GM20000 (cell line): ENCODE data around the gene UQCRFS1.

Experiments used
- DNase-seq: peaks from one replicate; pipeline ENCODE4 v3.0.0; 2012; ENCODE audit warnings: low spot score
- TF ChIP-seq, protein P1 (sequence below): IDR thresholded peaks from 2 replicates; pipeline ENCODE4 v1.5.1; 2012; ENCODE audit warnings: mild to moderate bottlenecking, control low read depth; ENCODE audit errors: extremely low read depth, missing control alignments

Gene UQCRFS1

DNA sequence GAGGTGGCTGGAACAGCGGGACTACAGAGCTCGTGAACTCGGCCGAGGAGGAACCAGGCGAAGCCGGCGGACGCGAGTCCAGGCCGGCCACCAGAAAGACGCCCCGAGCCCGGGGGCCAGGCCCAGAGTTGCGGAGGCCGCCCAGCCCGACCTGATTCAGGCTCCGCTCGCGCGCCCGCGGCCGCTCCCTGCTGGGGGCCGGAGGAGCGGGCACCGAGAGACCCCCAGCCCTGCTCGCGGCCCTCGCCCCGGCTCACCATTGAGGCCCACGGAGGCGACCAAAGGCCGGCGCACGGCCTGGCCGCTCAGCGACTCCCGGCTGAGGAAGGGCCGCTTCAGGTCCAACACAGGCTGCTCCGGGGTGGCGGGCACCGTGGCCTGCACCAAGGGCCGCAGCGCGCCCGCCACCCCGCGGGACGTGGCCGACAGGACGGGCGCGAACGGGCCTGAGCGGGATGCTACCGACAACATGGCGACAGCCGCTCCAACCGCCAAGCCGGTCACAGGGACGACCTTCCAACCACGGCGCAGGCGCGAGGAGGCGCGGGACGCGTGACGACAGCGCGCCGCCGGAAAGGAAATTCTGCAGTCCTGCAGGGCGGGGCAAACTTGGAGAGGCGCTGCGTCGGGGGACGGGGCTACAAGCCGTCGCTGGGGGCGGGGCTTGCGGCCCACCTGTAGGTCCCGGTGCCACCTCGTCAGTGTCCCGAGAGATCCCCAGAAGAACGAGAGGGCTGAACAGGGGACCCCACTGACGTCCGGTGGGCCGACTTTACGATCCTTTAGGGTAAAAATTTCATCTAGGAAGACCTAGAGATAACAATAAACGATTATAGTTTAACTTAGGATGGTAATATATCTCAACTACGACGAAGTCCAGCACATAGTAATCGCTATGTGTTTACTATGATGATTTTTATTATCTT lies at the start of gene UQCRFS1:
UQCRFS1 (minus strand) TSS at position 504 of the 926 bp plus-strand sequence; CDS start at position 471, 33 bp downstream.
- DNase-seq = peak; percentile 95

DNA sequence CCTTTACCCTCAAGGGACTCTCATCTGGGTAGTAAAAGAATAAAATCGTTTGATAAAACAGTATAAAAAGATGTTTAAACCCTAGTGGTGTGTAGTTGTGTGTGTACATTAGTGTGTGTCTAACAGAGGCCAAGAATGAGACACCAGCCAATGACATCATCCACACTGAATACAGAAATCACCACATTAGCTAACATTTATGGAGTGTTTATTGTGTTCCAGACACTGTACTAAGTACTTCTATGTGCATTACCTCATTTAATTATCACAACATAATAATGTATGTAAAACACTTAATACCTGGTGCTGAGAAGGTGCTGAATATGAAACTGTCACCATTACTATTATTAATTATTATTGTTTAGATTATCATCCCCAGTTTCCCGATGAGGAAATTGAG lies 49.1 kb upstream of the UQCRFS1 start:
- DNase-seq = no peak

More for the DNA sequence above, at the start of gene UQCRFS1:
- TF ChIP-seq, protein P1, sequence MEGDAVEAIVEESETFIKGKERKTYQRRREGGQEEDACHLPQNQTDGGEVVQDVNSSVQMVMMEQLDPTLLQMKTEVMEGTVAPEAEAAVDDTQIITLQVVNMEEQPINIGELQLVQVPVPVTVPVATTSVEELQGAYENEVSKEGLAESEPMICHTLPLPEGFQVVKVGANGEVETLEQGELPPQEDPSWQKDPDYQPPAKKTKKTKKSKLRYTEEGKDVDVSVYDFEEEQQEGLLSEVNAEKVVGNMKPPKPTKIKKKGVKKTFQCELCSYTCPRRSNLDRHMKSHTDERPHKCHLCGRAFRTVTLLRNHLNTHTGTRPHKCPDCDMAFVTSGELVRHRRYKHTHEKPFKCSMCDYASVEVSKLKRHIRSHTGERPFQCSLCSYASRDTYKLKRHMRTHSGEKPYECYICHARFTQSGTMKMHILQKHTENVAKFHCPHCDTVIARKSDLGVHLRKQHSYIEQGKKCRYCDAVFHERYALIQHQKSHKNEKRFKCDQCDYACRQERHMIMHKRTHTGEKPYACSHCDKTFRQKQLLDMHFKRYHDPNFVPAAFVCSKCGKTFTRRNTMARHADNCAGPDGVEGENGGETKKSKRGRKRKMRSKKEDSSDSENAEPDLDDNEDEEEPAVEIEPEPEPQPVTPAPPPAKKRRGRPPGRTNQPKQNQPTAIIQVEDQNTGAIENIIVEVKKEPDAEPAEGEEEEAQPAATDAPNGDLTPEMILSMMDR = no peak

DNA sequence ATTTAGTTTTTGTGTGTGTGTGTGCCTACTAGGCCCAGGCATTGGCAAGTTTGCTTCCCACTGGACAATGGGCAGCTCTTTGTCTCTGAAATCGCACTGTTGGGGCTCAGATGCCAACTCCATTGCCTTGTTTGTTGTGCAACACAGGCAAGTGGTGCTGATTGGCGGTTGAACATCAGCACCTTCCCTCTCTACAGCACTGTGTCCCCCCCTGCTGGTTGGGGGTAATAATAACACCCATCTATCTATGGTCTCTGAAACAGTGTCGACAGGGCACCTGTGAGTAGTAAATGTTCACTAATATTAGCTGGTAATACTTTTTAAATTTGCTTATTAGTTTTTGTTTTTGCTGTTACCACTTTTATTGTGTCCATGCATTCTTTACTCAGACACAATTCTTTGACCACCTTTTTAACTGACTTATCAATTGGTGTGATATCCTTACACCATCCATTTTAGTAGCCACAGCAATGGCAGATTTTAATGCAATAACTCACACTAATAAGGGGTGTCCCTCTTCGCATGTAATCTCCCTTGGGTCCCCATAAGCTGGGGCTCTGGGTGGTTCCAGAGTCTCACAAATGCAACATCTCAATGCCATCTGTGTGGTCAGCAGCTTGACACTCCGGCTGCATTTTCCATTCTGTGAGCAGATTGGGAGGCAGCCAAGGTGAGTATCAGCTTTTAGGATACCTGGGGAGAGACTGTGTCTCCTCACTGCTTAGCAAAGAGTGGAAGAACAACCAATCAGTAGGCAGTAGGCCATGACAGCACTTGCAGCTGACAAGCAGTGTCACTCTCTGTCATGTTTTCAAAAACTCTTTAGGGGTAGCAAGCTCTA lies 47.7 kb upstream of the UQCRFS1 start:
- TF ChIP-seq, protein P1 = peak; percentile 45
- peak; percentile 38 for DNase-seq

More for the DNA sequence above, 49.1 kb upstream of the UQCRFS1 start:
- TF ChIP-seq, protein P1 = no peak

DNA sequence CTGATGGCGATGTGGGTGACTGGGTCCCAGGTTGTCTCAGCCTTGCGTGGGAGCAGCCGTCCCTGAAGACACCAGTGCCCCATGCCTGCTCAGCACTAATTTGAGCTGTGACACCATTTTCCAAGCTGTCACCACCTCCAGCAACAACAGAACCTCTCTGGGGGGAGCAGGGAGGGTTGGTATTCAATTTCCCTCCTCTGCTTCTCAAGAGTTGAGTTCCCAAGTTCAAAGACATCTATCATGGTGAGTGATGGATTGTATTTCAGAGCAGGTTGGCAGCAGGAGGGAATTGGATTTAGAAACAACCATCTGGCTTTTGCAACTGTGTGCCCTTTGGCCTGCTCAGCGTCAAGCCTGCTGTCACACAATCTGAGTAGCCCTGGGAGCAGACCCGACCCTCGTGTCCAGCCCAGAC lies 46.9 kb upstream of the UQCRFS1 start:
- DNase-seq = no peak
- TF ChIP-seq, protein P1 = no peak

DNA sequence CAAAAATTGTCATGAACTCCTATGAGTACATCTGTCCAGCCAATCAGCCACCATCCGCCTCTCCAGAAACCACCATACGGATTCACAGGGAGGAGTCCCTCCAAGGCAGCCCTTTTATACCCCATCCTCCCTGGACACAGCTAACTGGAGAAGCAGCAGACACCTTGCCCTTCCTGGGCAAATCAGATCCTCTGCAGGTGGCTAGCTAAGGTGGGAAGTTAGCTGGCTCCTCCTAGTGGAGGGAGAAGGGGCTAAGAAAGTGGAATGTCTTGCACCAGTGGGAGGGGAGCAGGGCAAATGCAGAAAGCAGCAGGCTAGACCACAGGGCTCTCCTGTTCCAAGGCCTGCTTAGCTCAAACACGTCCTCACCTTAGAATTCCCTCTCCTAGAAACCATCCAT lies 46.2 kb upstream of the UQCRFS1 start:
- DNase-seq = no peak
- TF ChIP-seq, protein P1 = peak; percentile 25

DNA sequence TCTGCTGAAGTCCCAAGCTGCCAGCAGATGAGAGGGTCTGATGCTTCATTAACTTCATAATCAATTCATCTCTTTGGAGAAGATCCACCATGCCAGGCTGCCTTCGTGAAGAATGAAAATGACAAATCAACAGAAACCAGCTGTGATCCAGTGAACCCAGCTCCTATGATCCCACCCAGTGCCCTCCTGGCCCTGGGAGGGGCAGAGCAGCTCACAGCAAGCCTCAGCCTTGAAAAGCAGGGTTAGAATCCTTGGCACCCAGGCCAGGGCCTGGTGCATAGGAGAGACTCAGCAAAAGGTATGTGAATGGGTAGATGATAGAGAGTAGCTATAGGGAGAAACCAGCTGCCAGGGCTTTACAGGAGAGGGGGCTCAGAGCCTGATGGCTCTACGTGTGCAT lies 43.6 kb upstream of the UQCRFS1 start:
- DNase-seq = no peak
- TF ChIP-seq, protein P1 = no peak
